DND-41 (cell line): ENCODE data around the gene FANCE.

Experiments
- EZH2 ChIP-seq: IDR thresholded peaks from 3 replicates; pipeline ENCODE4 v1.6.1; 2012; ENCODE audit warnings: borderline replicate concordance, low read depth, mild to moderate bottlenecking, moderate library complexity, low read length, inconsistent platforms; ENCODE audit not compliant: severe bottlenecking
- TF ChIP-seq, protein P1 (sequence below): IDR thresholded peaks from 2 replicates; pipeline ENCODE4 v1.5.1; 2012; ENCODE audit warnings: borderline replicate concordance, low read length, moderate library complexity, mild to moderate bottlenecking; ENCODE audit not compliant: poor library complexity, severe bottlenecking; ENCODE audit errors: extremely low read depth

DNA sequence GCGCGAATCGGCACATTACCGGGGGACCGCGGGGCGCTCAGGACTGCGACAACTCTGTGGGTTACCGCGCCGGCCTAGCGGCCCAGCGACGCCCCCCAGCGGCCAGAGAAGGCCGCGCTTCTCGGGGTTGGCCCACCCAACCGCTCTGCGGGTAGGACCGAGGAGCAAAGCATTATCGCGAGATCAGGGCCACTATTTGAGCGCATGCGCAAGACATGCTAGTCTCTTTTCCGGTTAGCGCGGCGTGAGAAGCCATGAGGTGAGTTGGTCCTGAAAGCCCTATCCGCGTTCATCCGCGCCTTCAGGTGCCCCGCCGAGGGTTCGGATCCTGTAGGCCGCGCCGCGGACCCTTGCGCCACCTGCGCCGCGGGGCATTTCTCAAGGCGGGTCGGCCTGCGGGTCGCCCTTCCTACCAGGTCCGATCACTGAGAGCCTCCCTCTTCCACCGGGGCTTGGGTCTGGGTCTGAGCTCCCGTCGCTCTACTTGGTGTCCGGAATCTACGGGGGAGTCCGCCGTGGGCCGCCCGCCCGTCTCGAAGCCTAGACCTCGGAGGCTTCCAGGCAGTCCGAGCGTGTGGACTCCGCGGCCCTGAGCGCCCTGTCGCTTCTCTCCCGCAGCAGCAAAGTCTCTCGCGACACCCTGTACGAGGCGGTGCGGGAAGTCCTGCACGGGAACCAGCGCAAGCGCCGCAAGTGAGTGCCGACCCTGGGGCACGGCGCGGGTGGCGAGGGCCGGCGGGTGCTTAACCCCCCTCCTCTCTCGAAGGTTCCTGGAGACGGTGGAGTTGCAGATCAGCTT is 16.2 kb downstream of the FANCE start, which contains the start of gene RPL10A:
- TF ChIP-seq, protein P1, sequence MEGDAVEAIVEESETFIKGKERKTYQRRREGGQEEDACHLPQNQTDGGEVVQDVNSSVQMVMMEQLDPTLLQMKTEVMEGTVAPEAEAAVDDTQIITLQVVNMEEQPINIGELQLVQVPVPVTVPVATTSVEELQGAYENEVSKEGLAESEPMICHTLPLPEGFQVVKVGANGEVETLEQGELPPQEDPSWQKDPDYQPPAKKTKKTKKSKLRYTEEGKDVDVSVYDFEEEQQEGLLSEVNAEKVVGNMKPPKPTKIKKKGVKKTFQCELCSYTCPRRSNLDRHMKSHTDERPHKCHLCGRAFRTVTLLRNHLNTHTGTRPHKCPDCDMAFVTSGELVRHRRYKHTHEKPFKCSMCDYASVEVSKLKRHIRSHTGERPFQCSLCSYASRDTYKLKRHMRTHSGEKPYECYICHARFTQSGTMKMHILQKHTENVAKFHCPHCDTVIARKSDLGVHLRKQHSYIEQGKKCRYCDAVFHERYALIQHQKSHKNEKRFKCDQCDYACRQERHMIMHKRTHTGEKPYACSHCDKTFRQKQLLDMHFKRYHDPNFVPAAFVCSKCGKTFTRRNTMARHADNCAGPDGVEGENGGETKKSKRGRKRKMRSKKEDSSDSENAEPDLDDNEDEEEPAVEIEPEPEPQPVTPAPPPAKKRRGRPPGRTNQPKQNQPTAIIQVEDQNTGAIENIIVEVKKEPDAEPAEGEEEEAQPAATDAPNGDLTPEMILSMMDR = peak; percentile 97
- TF ChIP-seq EZH2 = no peak
